ENCODE data around the gene LYZL2. TPM values are rescaled to one million over a fixed set of nuclear protein-coding genes. Genes with fewer than 3 reads are reported as not detected.
"Not testable (repeated sequence)": the region's sequence is repeated elsewhere in the genome, so short reads cannot be mapped to it uniquely, and the experiment has no call there.

Gene LYZL2
- total and polyA plus RNA-seq, 2 donors (not counting 3 experiments of a cell fraction or from before 2014, with no cell fraction given), result not detected

DNA sequence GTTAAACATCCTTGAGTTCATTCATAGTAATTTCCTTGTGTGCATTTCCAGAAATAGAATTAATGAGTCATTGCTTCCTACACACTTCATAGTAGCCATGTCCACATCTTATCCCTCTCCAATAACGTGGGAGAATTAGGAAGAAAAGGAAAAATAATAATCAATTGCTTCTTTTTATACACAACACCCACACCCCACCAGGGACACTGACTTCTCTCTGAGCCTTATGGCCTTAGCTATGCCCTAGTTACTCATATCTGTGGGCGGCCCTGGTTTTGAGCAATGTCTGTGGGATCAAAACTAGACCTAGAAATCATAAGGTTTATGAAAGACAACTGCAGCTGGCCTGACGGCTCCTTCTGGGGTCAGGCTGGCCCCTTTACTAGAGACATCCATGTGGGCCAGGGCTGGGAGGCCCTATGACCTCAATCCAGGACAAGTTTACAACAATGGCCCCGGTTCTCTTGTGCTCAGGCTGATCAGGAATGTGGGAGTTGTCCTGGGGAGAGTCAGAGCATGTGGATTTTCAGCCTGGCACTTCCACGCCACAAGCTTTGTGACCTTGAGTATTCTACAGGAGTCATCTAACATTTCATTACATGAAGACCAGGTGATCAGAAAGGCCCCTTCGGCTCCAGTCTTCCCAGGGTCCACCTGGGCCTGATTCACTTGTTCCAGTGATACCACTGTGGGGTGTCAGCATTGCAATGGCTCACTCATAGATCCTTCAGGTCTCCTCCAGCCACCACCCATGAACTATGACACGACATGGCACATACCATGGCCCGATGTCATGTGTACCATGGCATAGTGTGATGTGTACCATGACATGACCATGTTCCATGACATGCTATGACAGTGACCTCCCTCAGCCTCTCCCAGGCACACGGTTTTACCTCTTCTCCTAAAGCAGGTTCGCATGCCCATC lies 22.2 kb upstream of the LYZL2 start:
- H3K9me3 ChIP-seq (replicated peaks; ENCODE audit: control insufficient read depth, insufficient read depth, low read length); H3K27me3 ChIP-seq (ENCODE audit: control insufficient read depth in 2 of 2, insufficient read depth in 2 of 2, low read length in 2 of 2); POLR2A ChIA-PET; H3K4me3 ChIP-seq (replicated peaks in 1 of 3; ENCODE audit: insufficient read depth in 1 of 3, low read depth in 1 of 3, low read length in 3 of 3); H3K9me1 ChIP-seq (replicated peaks; ENCODE audit: control insufficient read depth, extremely low read depth, insufficient read depth, low read length); H4K20me1 ChIP-seq (replicated peaks; ENCODE audit: control insufficient read depth, extremely low read depth, insufficient read depth, low read length); H3K79me2 ChIP-seq (ENCODE audit: control insufficient read depth, insufficient read depth, low read length); H3K36me3 ChIP-seq (ENCODE audit: control insufficient read depth in 2 of 2, extremely low read depth in 1 of 2, insufficient read depth in 2 of 2, low read length in 2 of 2); intact Hi-C loops (cut with micrococcal nuclease); dilution Hi-C loops (cut with MboI; ENCODE audit: extremely low pct_ligation_motif_present, low sequenced_read_pairs): not testable (repeated sequence)
- BruUV-seq (replicated peaks), result TSS peak; percentile 86
- Histone ChIP-seq H2AFZ (ENCODE audit: low read depth, low read length) (peak overlapping the region; percentile 40), H3K9ac (replicated peaks; ENCODE audit: extremely low read depth, insufficient read depth, low read length) (peak overlapping the region; percentile 51), H3K4me1 (ENCODE audit: control insufficient read depth, extremely low read depth, insufficient read depth, low read length) (peaks cover 18% of the 10 kb centered on the region), H3K4me2 (ENCODE audit: insufficient read depth, low read length) (peak overlapping the region; percentile 86), H3K27ac (ENCODE audit: insufficient read depth, low read depth, low read length) (peak overlapping the region; percentile 82)
- CTCF ChIA-PET, result interaction anchor here (1.1 to 2.9 kb wide), 2 partner anchors 11 to 19 kb away, joined by 6 to 12 read pairs; no protein-coding TSS in a partner anchor
- DNase-seq (ENCODE audit: low read depth, low spot score), result peak; percentile 85
- peak; percentile 70 for FAIRE-seq
- peak; percentile 81 for TF ChIP-seq JUN (IDR thresholded peaks at IDR 0.05; ENCODE audit: borderline replicate concordance, insufficient read depth, insufficient read length, low read depth)
- TF ChIP-seq FOS (IDR thresholded peaks at IDR 0.05; ENCODE audit: borderline replicate concordance, insufficient read depth, low read length), result peak; percentile 76

DNA sequence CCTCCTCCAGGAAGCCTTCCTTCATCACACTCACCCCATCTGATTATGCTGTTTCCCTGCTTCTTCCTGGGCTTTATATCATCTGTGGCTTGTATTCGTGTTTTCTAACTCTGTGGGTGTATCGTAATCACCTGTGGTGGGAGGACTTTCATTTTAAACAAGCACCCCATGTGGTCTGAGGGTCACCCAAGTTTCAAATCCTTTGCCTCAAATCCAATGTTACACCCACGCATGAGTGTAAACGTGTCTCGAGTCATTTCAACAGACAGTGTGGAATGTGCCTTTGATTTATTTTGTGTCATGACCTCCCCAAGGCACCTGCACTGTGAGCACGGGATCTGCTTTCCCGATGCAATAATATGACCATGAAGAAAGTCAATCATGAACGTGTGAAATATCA lies 17.5 kb upstream of the LYZL2 start:
- no peak overlapping the region for H3K4me3 ChIP-seq (replicated peaks in 1 of 3; ENCODE audit: insufficient read depth in 1 of 3, low read depth in 1 of 3, low read length in 3 of 3)
- dilution Hi-C loops (cut with MboI; ENCODE audit: extremely low pct_ligation_motif_present, low sequenced_read_pairs) (no loop called here), intact Hi-C loops (cut with micrococcal nuclease) (no loop called here)
- no peaks in the 10 kb centered on the region for H4K20me1 ChIP-seq (replicated peaks; ENCODE audit: control insufficient read depth, extremely low read depth, insufficient read depth, low read length)
- no peaks in the 10 kb centered on the region for H3K79me2 ChIP-seq (ENCODE audit: control insufficient read depth, insufficient read depth, low read length)
- H3K4me2 ChIP-seq (ENCODE audit: insufficient read depth, low read length), result no peak overlapping the region
- H3K9me1 ChIP-seq (replicated peaks; ENCODE audit: control insufficient read depth, extremely low read depth, insufficient read depth, low read length), result no peaks in the 10 kb centered on the region
- FAIRE-seq (no peak), DNase-seq (ENCODE audit: low read depth, low spot score) (no peak)
- no peak overlapping the region for H3K9ac ChIP-seq (replicated peaks; ENCODE audit: extremely low read depth, insufficient read depth, low read length)
- no TSS peak for BruUV-seq (replicated peaks)
- TF ChIP-seq POLR2AphosphoS5 (IDR thresholded peaks at IDR 0.05; ENCODE audit: insufficient read depth, low read depth, low read length) (no peak), MYC (IDR thresholded peaks at IDR 0.05; ENCODE audit: low read depth, low read length) (no peak), JUN (IDR thresholded peaks at IDR 0.05; ENCODE audit: borderline replicate concordance, insufficient read depth, insufficient read length, low read depth) (no peak)
- TF ChIP-seq, protein P1, sequence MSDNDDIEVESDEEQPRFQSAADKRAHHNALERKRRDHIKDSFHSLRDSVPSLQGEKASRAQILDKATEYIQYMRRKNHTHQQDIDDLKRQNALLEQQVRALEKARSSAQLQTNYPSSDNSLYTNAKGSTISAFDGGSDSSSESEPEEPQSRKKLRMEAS (IDR thresholded peaks at IDR 0.05; ENCODE audit: insufficient read depth, insufficient read length), result no peak
- ChIA-PET POLR2A (no interaction called here), CTCF (interaction anchor here (1.2 to 3.7 kb wide), 2 partner anchors 23 to 24 kb away, joined by 5 to 22 read pairs; no protein-coding TSS in a partner anchor)
- no peak overlapping the region for H2AFZ ChIP-seq (ENCODE audit: low read depth, low read length)
- no peaks in the 10 kb centered on the region for H3K27me3 ChIP-seq (ENCODE audit: control insufficient read depth in 2 of 2, insufficient read depth in 2 of 2, low read length in 2 of 2)
- H3K36me3 ChIP-seq (ENCODE audit: control insufficient read depth in 2 of 2, extremely low read depth in 1 of 2, insufficient read depth in 2 of 2, low read length in 2 of 2), result no peaks in the 10 kb centered on the region
- H3K9me3 ChIP-seq (replicated peaks; ENCODE audit: control insufficient read depth, insufficient read depth, low read length), result no peaks in the 10 kb centered on the region
- no peak overlapping the region for H3K27ac ChIP-seq (ENCODE audit: insufficient read depth, low read depth, low read length)
- peaks cover 55% of the 10 kb centered on the region for H3K4me1 ChIP-seq (ENCODE audit: control insufficient read depth, extremely low read depth, insufficient read depth, low read length)
